Mesothelial cell of epicardium (in vitro differentiated cells): ENCODE results near the gene AUNIP. TPM values are rescaled to one million over a fixed set of nuclear protein-coding genes. Genes with fewer than 3 reads are reported as not detected.

Experiments used
- DNase-seq, 2 experiments: peaks; one replicate each; pipeline ENCODE4 v3.0.0; 2021; ENCODE audit warnings: low spot score in 2 of 2; ENCODE audit not compliant: unreplicated experiment in 2 of 2
- H3K27ac Mint-ChIP-seq: 2 replicates; pipeline ENCODE4 v1.8.0; 2021; ENCODE audit warnings: mixed read lengths
- H3K27me3 Mint-ChIP-seq: 2 replicates; pipeline ENCODE4 v1.8.0; 2021; ENCODE audit warnings: low read depth, mixed read lengths
- H3K36me3 Mint-ChIP-seq: 2 replicates; pipeline ENCODE4 v1.8.0; 2021; ENCODE audit warnings: mixed read lengths
- H3K4me1 Mint-ChIP-seq: 2 replicates; pipeline ENCODE4 v1.8.0; 2021; ENCODE audit warnings: mixed read lengths
- H3K4me3 Mint-ChIP-seq: 2 replicates; pipeline ENCODE4 v1.8.0; 2021; ENCODE audit warnings: mild to moderate bottlenecking, moderate library complexity, mixed read lengths
- H3K9me3 Mint-ChIP-seq: 2 replicates; pipeline ENCODE4 v1.8.0; 2021; ENCODE audit warnings: mixed read lengths
- CTCF ChIP-seq: fragments of 200-600 bp; sonication (generic); IDR thresholded peaks from one replicate; pipeline ENCODE4 v1.5.0; 2021; ENCODE audit warnings: antibody characterized with exemption; ENCODE audit not compliant: unreplicated experiment
- total RNA-seq: library from RNA; stranded (reverse); gene quantifications from 3 replicates; pipeline ENCODE4 v1.2.1, GENCODE V29; 2021

The AUNIP gene
- total RNA-seq, 1 donor from 2014 or later = 2.7 TPM

- Mint-ChIP-seq H3K9me3 (no peaks in the 10 kb centered on the region), H3K27me3 (no peaks in the 10 kb centered on the region), H3K4me3 (peak overlapping the region; percentile 82), H3K27ac (peak overlapping the region; percentile 91), H3K36me3 (peaks cover 1% of the 10 kb centered on the region), H3K4me1 (peaks cover 34% of the 10 kb centered on the region)
- no peak for TF ChIP-seq CTCF
- DNase-seq = no peak
These were observed 38.2 kb downstream of the AUNIP start for GRCh38 chr1:25821112-25821476.

GRCh38 chr1:25820247-25821111 is 38.8 kb downstream of the AUNIP start:
- Mint-ChIP-seq H3K9me3 (no peaks in the 10 kb centered on the region), H3K4me1 (peaks cover 34% of the 10 kb centered on the region), H3K27me3 (no peaks in the 10 kb centered on the region), H3K36me3 (peaks cover 2% of the 10 kb centered on the region), H3K27ac (peak overlapping the region; percentile 91), H3K4me3 (peak overlapping the region; percentile 97)
- TF ChIP-seq CTCF = no peak
- DNase-seq = no peak

GRCh38 chr1:25819491-25820246 is 39.6 kb downstream of the AUNIP start, which contains the start of gene MTFR1L:
Gene MTFR1L (plus strand): TSS chr1:25819954. CDS start chr1:25823105, 3,151 bp downstream.
- Mint-ChIP-seq H3K36me3 (peaks cover 7% of the 10 kb centered on the region), H3K9me3 (no peaks in the 10 kb centered on the region), H3K27me3 (no peaks in the 10 kb centered on the region), H3K4me3 (peak within 1 kb of the TSS; percentile 97), H3K4me1 (peaks cover 34% of the 10 kb centered on the region), H3K27ac (peak within 1 kb of the TSS; percentile 99)
- peak; percentile 71 to 85 for DNase-seq
- TF ChIP-seq CTCF = no peak

GRCh38 chr1:25818569-25818968 is 40.7 kb downstream of the AUNIP start:
- peaks cover 7% of the 10 kb centered on the region for H3K36me3 Mint-ChIP-seq
- no peaks in the 10 kb centered on the region for H3K9me3 Mint-ChIP-seq
- peak overlapping the region; percentile 97 for H3K4me3 Mint-ChIP-seq
- H3K27me3 Mint-ChIP-seq = no peaks in the 10 kb centered on the region
- TF ChIP-seq CTCF = no peak
- H3K27ac Mint-ChIP-seq = peak overlapping the region; percentile 99
- H3K4me1 Mint-ChIP-seq = peaks cover 34% of the 10 kb centered on the region
- DNase-seq = no peak

- peaks cover 7% of the 10 kb centered on the region for H3K36me3 Mint-ChIP-seq
- no peaks in the 10 kb centered on the region for H3K9me3 Mint-ChIP-seq
- TF ChIP-seq CTCF = no peak
- no peaks in the 10 kb centered on the region for H3K27me3 Mint-ChIP-seq
- DNase-seq = no peak
- H3K4me1 Mint-ChIP-seq = peaks cover 34% of the 10 kb centered on the region
- peak overlapping the region; percentile 97 for H3K4me3 Mint-ChIP-seq
- H3K27ac Mint-ChIP-seq = peak overlapping the region; percentile 99
These were observed 41.3 kb downstream of the AUNIP start for GRCh38 chr1:25817840-25818501.
